ENCODE data around the gene ELK3. TPM values are rescaled to one million over a fixed set of nuclear protein-coding genes. Genes with fewer than 3 reads are reported as not detected.

Gene ELK3
- polyA plus RNA-seq, 2 of the 4 experiments (the other 2 are of a cell fraction) = 33.1 to 38.6 TPM

- no peaks in the 10 kb centered on the region for H3K9me3 ChIP-seq
- ChIA-PET POLR2A (no interaction called here), CTCF (interaction anchor here (1.1 kb wide), 1 partner anchor 205 kb away, joined by 3 read pairs; no protein-coding TSS in a partner anchor)
- peaks cover 10% of the 10 kb centered on the region; the same call in 1 of the 3 replicates for H3K4me1 ChIP-seq
- 94% methylated on average over 2 of the region's 2 CpGs for WGBS (ENCODE audit: missing lambda C conversion rate)
- no peak for TF ChIP-seq FOXS1 (CRISPR knock-in tag; IDR thresholded peaks at IDR 0.05)
- ATAC-seq = no peak
- DNase-seq (ENCODE audit: low read depth in 1 of 2, low spot score in 1 of 2) = no peak
- no peak for FAIRE-seq
- H3K27ac ChIP-seq = no peak overlapping the region
- H3K4me2 ChIP-seq = no peak overlapping the region
- no peak overlapping the region for H3K4me3 ChIP-seq
Measured at GRCh38 chr12:96265400-96265799, 71.2 kb downstream of the ELK3 start.

- no peak for ATAC-seq
- WGBS (ENCODE audit: missing lambda C conversion rate) = 98% methylated on average over 1 of the region's 1 CpG
- H3K4me3 ChIP-seq = no peak overlapping the region
- H3K9me3 ChIP-seq = no peaks in the 10 kb centered on the region
- H3K4me1 ChIP-seq = peaks cover 10% of the 10 kb centered on the region; the same call in 1 of the 3 replicates
- no peak overlapping the region for H3K27ac ChIP-seq
- no peak overlapping the region for H3K4me2 ChIP-seq
- POLR2A ChIA-PET = no interaction called here
- CTCF ChIA-PET = interaction anchor here (1.1 kb wide), 1 partner anchor 205 kb away, joined by 3 read pairs; no protein-coding TSS in a partner anchor
- no peak for FAIRE-seq
- TF ChIP-seq RAD21 (conservative IDR thresholded peaks at IDR 0.05 in 1 of 2, IDR thresholded peaks at IDR 0.05 in 1 of 2) = no peak
- TF ChIP-seq MAFK (IDR thresholded peaks at IDR 0.05; ENCODE audit: partially characterized antibody) = no peak
- no peak for TF ChIP-seq HDAC2 (IDR thresholded peaks at IDR 0.05)
- no peak for TF ChIP-seq HES2 (IDR thresholded peaks at IDR 0.05)
- no peak for TF ChIP-seq NR3C1 (IDR thresholded peaks at IDR 0.05)
- TF ChIP-seq JUN (IDR thresholded peaks at IDR 0.05) = no peak
- TF ChIP-seq SREBF2 (IDR thresholded peaks at IDR 0.05) = no peak
- TF ChIP-seq CHD2 (IDR thresholded peaks at IDR 0.05; ENCODE audit: low read length, partially characterized antibody) = no peak
- TF ChIP-seq KDM1A (IDR thresholded peaks at IDR 0.05; ENCODE audit: low read depth) = no peak
- TF ChIP-seq RARB (CRISPR knock-in tag; IDR thresholded peaks at IDR 0.05) = no peak
- TF ChIP-seq NFE2L2 (conservative IDR thresholded peaks at IDR 0.05; ENCODE audit: low read length) = no peak
- no peak for TF ChIP-seq MAX (IDR thresholded peaks at IDR 0.05)
- no peak for TF ChIP-seq ZFP36 (IDR thresholded peaks at IDR 0.05; ENCODE audit: borderline replicate concordance, partially characterized antibody)
- TF ChIP-seq JUNB (IDR thresholded peaks at IDR 0.05) = no peak
- TF ChIP-seq TP53 (CRISPR knock-in tag; IDR thresholded peaks at IDR 0.05) = no peak
- no peak for DNase-seq (ENCODE audit: low read depth in 1 of 2, low spot score in 1 of 2)
Measured at GRCh38 chr12:96265836-96266235, 71.7 kb downstream of the ELK3 start.

- DNase-seq (ENCODE audit: low read depth in 1 of 2, low spot score in 1 of 2) = no peak
- peaks cover 10% of the 10 kb centered on the region; the same call in 1 of the 3 replicates for H3K4me1 ChIP-seq
- no peak for ATAC-seq
- H3K9me3 ChIP-seq = no peaks in the 10 kb centered on the region
- CTCF ChIA-PET = interaction anchor here (1.1 kb wide), 1 partner anchor 206 kb away, joined by 3 read pairs; no protein-coding TSS in a partner anchor
- 79% methylated on average over 2 of the region's 2 CpGs for WGBS (ENCODE audit: missing lambda C conversion rate)
- TF ChIP-seq NFE2L2 (conservative IDR thresholded peaks at IDR 0.05; ENCODE audit: low read length) = no peak
- no peak for TF ChIP-seq FOXS1 (CRISPR knock-in tag; IDR thresholded peaks at IDR 0.05)
- TF ChIP-seq ZSCAN20 (CRISPR knock-in tag; IDR thresholded peaks at IDR 0.05) = no peak
- no peak for TF ChIP-seq BCL3 (IDR thresholded peaks at IDR 0.05)
- TF ChIP-seq HOXB5 (CRISPR knock-in tag; IDR thresholded peaks at IDR 0.05) = no peak
- no peak for TF ChIP-seq MAZ (IDR thresholded peaks at IDR 0.05; ENCODE audit: borderline replicate concordance, low read depth, low read length)
- TF ChIP-seq HES2 (IDR thresholded peaks at IDR 0.05) = no peak
- no peak for TF ChIP-seq HMGXB4 (CRISPR knock-in tag; IDR thresholded peaks at IDR 0.05; ENCODE audit: borderline replicate concordance)
- no peak for TF ChIP-seq RAD21 (conservative IDR thresholded peaks at IDR 0.05 in 1 of 2, IDR thresholded peaks at IDR 0.05 in 1 of 2)
- no peak for TF ChIP-seq E2F6 (IDR thresholded peaks at IDR 0.05; ENCODE audit: borderline replicate concordance, low read depth)
- no peak for TF ChIP-seq GATA3 (IDR thresholded peaks at IDR 0.05; ENCODE audit: borderline replicate concordance)
- H3K27ac ChIP-seq = no peak overlapping the region
- H3K4me3 ChIP-seq = no peak overlapping the region
- POLR2A ChIA-PET = no interaction called here
- no peak overlapping the region for H3K4me2 ChIP-seq
- FAIRE-seq = no peak
Measured at GRCh38 chr12:96266238-96266637, 72.1 kb downstream of the ELK3 start.

Measured in A549 (cell line).